Smooth muscle cell of the brain vasculature (primary cell): Measurements from ENCODE around the gene TBKBP1.

Experiments
- DNase-seq: peaks from one replicate; pipeline ENCODE4 v3.0.0-alpha.2; 2012; ENCODE audit warnings: low read depth, low spot score

TBKBP1 gene, protein sequence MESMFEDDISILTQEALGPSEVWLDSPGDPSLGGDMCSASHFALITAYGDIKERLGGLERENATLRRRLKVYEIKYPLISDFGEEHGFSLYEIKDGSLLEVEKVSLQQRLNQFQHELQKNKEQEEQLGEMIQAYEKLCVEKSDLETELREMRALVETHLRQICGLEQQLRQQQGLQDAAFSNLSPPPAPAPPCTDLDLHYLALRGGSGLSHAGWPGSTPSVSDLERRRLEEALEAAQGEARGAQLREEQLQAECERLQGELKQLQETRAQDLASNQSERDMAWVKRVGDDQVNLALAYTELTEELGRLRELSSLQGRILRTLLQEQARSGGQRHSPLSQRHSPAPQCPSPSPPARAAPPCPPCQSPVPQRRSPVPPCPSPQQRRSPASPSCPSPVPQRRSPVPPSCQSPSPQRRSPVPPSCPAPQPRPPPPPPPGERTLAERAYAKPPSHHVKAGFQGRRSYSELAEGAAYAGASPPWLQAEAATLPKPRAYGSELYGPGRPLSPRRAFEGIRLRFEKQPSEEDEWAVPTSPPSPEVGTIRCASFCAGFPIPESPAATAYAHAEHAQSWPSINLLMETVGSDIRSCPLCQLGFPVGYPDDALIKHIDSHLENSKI

DNA sequence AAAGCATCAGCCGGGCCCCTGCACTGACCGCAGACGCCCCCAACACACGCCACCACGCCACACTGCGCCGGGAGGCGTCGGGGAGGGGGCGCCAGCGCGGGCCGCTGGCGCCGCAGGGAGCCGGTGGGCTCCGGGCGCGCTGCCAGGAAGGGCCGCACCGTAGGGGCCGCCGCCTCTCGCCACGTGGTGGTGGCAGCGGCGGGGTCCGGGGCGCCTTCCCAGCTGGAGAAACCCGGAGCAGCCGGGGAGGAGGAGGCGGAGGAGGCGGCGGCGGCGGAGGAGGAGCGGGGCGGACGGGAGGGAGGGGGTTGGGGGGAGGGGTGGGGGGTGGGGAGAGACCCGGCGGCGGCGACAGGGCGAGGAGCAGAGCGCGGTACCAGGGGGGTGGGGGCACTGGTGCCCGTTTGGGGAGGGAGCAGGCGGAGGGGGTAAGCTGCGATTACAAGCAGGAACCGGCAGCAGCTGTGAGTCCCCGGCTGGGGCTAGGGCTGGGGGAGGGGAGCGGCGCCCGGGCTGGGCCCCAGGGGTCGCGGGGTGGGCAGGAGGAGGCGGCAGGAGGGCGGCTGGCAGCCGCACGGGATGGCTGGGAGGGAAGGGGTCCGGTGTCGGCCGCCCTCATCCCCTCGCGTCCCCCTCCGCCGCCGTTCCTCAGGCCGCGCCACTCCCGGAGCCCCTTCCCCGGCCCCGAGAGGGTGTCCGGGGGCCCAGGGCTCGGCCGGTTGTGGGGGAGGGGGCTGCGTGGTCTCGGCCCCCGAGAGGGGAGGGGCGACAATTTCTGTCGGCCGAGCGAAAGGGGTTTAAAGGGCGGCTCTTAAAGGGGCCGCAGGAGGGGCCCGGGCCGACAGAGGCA lies at the start of gene TBKBP1:
TBKBP1 (plus strand) TSS at position 431 of the 850 bp plus-strand sequence. CDS start 1,952 bp downstream, outside the sequence.
- no peak for DNase-seq

DNA sequence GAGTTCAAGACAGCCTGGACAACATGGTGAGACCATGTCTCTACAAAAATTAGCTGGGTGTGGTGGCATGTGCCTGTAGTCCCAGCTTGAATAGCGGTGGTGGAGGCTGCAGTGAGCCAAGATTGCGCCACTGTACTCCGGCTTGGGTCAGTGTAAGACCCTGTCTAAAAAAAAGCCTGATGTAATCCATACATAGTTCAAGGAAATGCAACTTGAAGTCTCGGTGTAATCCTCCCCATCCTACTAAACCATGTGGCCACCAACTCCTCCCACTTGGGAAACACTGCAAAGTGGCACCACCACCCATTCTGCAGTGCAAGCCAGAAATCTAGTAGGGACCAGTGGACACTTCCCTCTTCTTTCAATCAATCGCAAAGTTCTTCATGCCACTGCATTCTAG lies 49.6 kb upstream of the TBKBP1 start:
- DNase-seq, result no peak

DNA sequence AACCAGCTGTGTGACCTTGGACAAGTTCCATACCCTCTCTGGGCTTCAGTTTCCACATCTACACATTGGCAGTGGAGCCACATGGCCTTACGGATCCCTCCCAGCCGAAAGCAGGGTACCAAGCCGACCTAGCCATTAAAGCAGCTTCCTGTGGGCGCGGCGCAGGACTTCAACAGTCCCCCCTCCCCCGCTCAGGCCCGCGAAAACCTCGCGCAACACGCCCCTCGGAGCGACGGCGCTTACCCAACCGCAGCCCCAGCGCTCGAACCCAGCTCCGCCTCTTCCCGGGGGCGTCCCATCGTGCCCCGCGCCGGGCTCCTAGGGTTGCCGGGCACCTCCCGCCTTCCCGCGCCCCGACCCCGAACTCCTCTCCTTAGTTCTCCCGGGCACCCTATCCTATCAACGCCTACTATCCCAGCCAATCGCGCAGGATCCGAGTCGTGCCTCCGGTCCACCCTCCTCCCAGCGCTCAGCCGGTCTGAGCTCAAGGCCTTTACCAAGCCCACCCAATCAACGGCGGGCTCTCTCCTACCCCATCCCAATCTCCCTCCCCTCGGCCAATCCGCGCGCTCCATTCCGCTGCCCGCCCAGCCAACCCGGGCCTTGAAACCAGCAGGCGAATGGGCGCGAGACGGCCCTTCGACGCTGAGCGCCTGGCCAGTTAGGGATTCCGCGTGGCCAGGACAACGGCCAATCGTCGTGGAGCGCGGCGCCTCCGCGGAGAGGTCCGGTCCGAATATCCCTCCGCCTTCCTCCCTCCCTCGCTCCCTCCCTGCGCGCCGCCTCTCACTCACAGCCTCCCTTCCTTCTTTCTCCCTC lies 44.6 kb upstream of the TBKBP1 start, which contains the start of gene KPNB1:
KPNB1 (plus strand) TSS at position 767 of the 819 bp plus-strand sequence. CDS start 326 bp downstream, outside the sequence.
- DNase-seq, result peak; percentile 100

DNA sequence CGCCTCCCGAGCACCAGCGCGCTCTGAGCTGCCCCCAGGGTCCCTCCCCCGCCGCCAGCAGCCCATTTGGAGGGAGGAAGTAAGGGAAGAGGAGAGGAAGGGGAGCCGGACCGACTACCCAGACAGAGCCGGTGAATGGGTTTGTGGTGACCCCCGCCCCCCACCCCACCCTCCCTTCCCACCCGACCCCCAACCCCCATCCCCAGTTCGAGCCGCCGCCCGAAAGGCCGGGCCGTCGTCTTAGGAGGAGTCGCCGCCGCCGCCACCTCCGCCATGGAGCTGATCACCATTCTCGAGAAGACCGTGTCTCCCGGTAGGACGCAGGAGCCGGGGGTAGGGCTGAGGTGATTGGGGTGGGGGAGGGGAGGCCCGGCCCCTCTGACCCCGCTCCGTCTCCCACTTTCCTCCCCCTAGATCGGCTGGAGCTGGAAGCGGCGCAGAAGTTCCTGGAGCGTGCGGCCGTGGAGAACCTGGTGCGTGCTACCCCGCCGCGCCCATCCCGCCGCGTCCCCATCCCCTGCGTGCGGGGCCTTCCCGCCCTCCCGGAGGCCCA lies 43.9 kb upstream of the TBKBP1 start:
- DNase-seq, result no peak

DNA sequence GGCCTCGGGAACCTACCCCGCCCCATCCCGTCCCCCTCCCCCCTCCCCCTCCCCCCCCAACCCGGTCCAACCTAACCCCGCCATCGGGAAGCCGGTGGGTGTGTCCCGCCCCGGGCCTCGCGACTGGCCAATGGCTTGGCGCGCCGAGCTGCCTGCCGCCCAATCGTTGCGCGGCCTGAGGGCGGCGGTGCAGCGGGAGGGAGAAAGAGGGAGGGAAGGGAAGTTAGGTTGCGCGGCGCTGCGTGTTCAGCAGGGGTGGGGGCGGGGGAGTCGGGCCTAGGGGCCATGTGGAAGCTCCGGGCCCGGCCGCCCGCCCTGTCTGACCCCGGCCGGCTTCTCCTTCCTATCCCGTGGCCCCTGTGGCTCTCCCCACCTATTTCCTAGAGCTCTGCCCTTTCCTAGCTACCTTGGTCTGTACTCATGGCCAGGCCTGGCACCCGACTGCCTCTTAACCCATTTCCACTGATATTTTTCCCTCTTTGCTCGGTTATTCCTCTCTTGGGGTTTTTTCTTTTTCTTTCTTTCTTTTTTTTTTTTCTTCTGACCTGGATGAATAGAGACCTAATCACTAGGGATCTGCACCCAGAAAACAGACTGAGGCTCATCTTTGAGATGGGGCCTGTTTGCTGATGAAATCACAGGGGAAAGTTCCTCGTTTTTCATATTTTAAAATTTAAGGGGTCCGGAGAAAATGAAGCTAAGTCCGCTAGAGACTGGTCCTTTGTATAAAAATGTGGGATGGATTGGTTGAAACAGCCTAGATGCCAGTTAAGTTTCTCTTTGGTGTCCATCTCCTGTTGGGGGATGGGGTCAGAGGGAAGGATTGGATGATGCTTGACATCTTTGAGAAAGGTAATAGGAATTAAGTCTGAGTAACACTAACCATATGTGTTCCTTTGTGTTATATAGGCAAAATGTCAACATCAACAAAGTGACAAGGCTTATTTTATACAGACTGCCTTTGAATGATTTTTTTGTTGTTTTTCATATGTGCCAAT lies 43.1 kb upstream of the TBKBP1 start:
- DNase-seq, result peak; percentile 83

DNA sequence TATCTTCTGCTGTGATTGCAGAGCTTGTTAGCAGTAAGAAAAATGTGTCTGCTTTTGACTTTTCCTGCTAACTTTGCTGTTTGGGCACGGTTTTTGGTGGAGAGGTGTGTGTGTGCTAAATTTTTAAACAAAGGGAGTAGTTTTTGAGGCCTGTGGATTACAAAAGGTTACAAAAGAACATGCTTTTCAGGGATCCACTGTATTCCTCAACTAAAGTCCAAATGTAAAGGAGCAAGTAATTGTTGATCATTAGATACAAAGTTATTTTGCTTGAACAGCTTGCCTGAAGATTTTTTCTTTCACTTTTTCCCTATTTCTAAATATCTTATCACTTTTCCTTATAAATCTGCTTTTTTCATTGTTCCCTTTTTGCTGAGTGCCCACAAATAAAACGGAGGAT lies 42.3 kb upstream of the TBKBP1 start:
- DNase-seq, result no peak

DNA sequence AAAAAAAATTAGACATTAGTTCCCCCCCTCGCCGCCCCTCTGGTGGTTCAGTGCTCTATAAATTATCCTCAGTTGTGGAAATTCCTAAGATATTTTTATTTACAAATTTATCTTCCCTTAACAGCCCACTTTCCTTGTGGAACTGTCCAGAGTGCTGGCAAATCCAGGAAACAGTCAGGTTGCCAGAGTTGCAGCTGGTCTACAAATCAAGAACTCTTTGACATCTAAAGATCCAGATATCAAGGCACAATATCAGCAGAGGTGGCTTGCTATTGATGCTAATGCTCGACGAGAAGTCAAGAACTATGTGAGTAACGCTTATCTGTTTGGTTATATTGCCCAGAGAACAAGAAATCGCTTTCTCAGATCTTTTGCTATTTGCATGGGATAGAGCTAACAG lies 41.4 kb upstream of the TBKBP1 start:
- DNase-seq, result no peak

DNA sequence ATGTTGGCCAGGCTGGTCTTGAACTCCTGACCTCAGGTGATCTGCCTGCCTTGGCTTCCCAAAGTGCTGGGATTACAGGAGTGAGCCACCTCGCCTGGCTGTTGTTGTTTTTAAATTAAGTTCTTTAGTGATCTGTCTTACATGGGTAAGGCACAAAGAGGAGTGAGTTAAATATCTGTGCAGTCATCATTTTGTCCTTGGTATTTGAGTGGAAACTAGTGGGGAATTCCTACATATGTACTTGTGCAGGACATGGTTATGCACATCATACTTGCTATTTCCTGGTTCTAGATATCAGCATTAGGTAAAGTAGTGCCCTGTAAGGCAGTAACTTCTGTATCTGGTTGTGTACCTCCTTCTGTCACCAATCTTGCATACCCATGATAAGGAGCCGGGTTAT lies 40.5 kb upstream of the TBKBP1 start:
- DNase-seq, result no peak

DNA sequence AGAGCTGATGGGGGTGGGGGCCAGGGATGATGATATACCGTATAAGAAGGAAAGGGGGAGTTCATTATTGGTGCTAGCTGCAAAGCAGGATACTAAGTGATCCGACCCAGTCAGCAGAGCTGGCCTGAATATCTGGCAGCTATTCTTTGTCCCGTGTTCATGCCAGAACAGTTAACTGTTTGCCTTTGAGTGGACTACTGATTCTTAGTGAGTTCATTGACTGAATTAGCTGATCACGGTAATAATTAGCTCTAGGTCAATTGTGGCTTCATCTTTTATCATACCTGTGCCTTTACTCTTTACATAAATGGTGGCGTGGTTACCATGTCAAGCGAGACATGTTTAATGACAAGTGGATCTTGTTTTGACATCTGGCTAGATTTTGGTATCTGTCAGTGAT lies 39.0 kb upstream of the TBKBP1 start:
- DNase-seq, result no peak

DNA sequence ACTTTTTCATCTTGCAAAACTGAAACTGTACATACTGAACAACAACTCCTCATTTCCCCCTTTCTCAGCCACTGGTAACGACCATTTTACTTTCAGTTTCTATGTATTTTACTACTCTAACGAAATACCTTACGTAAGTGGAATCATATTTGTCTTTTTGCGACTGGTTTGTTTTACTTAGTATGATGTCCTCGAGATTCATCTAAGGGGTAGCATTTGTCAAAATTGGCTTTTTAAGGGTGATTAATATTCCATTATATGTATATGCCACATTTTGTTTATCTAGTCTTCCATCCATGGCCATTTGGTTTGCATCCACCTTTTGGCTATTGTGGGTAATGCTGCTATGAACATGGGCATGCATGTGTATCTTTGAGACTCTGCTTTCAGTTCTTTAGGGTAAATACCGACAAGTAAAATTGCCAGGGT lies 33.9 kb upstream of the TBKBP1 start:
- no peak for DNase-seq

DNA sequence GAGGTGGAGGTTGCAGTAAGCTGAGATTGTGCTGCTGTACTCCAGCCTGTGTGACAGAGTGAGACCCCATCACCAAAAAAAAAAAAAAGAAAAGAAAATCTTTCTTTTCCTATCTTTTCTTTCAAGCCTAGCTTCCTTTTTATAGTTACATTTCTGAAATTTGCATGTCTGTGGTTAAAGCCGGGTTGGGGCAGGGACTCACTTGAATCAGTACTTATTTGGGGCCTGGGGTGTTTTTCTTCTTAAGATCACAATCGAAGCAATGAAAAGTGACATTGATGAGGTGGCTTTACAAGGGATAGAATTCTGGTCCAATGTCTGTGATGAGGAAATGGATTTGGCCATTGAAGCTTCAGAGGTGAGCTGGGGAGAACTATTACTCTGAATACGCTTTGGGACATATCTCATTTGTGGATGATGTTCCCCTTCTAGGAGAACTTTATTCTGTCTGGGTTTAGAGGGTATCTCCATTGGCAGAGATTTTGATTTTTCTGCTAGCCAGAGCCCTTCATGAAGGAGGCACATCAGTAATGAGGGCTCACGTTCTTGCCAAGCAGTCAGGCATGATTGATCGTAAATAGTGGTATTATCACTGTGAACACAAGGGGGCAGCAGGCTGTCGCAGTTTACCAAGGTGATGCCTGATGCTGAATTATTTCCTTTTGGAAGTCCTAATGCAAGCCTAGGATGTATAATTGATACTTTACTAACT lies 29.9 kb upstream of the TBKBP1 start:
- peak; percentile 44 for DNase-seq

DNA sequence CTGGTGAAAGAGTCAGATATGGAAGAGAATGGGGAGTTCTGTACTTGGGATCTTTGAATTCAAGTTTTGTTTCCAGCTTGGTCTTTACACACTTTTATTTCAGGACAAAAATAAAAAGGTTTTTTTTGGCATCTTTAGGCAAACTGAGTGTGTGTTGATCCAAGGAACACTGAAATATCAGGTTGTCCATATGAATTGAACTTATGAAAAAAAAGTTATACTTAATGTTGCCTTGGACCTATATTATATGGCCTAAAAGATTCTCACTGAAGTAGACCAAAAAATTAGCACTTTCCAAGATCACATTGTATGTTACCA lies 29.4 kb upstream of the TBKBP1 start:
- DNase-seq, result no peak

DNA sequence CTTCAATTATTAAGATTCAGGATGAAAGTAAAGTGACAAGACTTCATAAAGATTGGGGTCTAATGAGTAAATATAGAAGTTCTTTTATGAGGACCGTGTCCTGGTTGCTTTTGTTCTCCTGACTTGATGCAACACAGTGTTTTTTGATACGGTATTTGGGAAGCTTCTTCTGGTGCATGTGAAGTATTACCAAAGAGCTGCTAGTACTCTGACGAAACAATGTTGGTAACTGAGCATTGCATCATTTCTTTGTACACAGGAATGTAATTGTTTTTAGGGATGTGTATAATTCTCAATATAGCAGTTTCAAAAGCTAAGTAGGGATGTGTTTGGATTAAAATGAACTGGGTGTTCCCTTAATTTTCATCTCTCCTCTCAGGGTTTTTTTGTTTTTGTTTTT lies 28.3 kb upstream of the TBKBP1 start:
- no peak for DNase-seq

DNA sequence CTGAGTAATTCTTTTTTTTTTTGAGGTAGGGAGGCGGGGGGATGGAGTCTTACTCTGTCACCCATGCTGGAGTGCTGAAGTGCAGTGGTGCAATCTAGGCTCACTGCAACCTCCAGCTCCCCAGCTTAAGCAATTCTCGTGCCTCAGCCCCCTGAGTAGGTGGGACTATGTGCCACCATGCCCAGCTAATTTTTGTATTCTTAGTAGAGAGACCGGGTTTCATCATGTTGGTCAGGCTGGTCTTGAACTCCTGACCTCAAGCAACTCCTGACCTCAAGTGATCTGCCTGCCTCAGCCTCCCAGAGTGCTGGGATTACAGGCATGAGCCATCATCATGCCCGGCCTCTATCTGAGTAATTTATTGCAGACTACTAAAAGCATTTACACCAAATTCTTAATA lies 24.9 kb upstream of the TBKBP1 start:
- DNase-seq, result no peak

DNA sequence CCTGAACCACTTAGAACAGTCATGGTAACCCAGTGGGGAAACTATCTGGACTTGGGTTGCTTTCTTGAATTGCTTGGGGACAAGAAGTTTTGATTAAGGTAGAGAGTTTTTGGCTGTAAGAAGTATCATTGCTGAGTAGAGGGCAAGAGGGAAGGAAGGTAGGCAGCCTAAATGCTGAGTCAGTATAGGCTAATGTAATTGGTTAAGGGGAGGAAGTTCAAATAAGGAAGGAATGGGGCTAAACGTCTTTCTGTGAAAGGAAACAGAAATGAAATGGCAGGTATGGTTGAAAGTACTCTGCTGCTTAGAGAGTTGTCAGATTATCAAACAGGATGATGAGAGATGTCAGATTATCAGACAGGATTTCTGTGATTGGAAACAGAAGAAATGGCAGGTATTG lies 23.9 kb upstream of the TBKBP1 start:
- DNase-seq, result no peak

DNA sequence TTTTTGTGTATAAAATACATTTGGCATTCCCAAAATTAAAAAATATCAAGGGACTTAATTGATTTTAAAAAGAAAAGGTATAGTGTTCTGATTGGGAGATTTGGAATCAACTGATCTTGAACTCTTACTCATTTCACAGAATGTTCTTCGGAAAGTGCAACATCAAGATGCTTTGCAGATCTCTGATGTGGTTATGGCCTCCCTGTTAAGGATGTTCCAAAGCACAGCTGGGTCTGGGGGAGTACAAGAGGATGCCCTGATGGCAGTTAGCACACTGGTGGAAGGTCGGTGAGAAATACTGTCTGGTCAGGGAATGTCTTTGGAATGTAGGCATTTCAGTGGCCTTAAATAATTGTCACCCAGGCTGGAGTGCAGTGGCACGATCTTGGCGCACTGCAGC lies 19.5 kb upstream of the TBKBP1 start:
- no peak for DNase-seq

DNA sequence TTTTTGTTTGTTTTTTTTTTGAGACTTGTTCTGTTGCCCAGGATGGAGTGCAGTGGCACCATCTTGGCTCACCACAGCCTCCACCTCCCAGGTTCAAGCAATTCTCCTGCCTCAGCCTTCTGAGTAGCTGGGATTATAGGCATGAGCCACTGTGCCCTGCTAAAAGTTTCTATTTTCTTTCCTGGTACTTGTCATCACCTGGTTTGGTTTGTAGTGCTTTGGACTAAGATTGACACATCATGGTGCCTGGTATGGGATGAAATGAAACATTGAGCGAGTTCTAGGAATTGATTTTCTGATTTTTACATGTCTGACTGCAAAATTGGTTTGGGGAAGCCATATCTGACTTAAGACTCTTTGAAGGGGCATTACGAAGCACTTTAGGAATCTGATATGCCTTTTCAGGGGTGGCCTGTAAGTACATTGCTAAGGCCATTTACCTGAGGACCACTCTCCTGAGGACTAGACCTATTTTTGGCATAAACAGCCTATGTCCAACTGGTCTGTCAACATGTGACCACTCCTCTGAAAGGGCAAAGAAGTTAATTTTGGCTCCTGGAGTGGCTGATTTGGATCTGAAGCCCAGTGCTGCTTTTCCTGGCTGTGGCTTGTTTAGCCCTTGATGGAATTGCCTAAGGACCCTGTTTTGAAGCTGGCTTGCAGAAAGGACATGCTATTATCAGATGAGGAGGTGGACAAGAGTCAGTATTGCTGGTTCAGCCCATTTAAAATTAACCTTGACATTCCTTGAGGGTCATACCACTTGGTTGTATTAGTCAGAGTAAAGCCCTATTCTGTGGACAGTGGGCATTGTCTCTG lies 18.4 kb upstream of the TBKBP1 start:
- DNase-seq, result no peak

DNA sequence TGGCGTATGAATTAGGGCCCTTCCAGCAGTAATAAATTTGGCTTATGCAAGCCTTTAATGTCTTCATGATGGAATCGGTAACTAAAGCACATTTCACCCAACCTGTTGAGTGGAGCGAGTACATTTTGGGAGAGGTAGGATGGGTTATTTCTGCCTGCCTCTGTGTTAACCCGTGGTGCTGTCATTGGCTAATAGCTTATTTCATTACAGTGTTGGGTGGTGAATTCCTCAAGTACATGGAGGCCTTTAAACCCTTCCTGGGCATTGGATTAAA lies 17.8 kb upstream of the TBKBP1 start:
- no peak for DNase-seq
